Aorta (tissue), 5 donors: ENCODE results near the gene VPS37C. TPM values are rescaled to one million over a fixed set of nuclear protein-coding genes. Genes with fewer than 3 reads are reported as not detected.

Source experiments
- ATAC-seq: fragments of 200-7000 bp; cut with Tn5 transposase; one replicate; pipeline ENCODE4 v1.9.1; 2022; ENCODE audit warnings: moderate library complexity; ENCODE audit not compliant: low FRiP score
- DNase-seq, 2 donors: peaks; one replicate each; pipeline ENCODE4 v3.0.0-alpha.2; 2020
- H3K27ac ChIP-seq, 2 donors: one replicate each; pipeline ENCODE4 v1.5.1; 2013; ENCODE audit warnings: low read length in 2 of 2, mild to moderate bottlenecking in 2 of 2, moderate library complexity in 2 of 2, control low read depth in 1 of 2, inconsistent platforms in 1 of 2, low read depth in 1 of 2
- H3K27me3 ChIP-seq, 2 donors: one replicate each; pipeline ENCODE4 v1.6.1; 2013; ENCODE audit warnings: control low read depth in 1 of 2, low read length in 1 of 2, mild to moderate bottlenecking in 1 of 2, moderate library complexity in 1 of 2; ENCODE audit not compliant: insufficient read depth in 2 of 2, control insufficient read depth in 1 of 2
- H3K36me3 ChIP-seq, 2 donors: one replicate each; pipeline ENCODE4 v1.6.1; 2013; ENCODE audit warnings: control low read depth in 1 of 2, low read length in 1 of 2, mild to moderate bottlenecking in 1 of 2; ENCODE audit not compliant: insufficient read depth in 2 of 2, control insufficient read depth in 1 of 2
- H3K4me1 ChIP-seq, 2 donors: one replicate each; pipeline ENCODE4 v1.6.1; 2013; ENCODE audit warnings: low read length in 2 of 2, control low read depth in 1 of 2, mild to moderate bottlenecking in 1 of 2, moderate library complexity in 1 of 2; ENCODE audit not compliant: insufficient read depth in 2 of 2, control insufficient read depth in 1 of 2
- H3K4me3 ChIP-seq, 2 donors: one replicate each; pipeline ENCODE4 v1.5.1; 2013; ENCODE audit warnings: low read length in 2 of 2, control low read depth in 1 of 2, mild to moderate bottlenecking in 1 of 2
- H3K9me3 ChIP-seq: one replicate; pipeline ENCODE4 v1.6.1; 2013; ENCODE audit warnings: mild to moderate bottlenecking, low read length; ENCODE audit not compliant: control insufficient read depth
- WGBS, 2 donors: extraction: QIAGEN DNeasy Blood & Tissue Kit; methylation state at CpG; one replicate each; pipeline ENCODE4 v1.1.7; 2013; 5-methylcytosine and 5-hydroxymethylcytosine counted together
- intact Hi-C, 2 donors: fragments of 100-400 bp; cut with DNase I; formaldehyde crosslinking; loops; one replicate each; pipeline versions ENCODE4 v1.14.2 to v1.15.0; 2022
- polyA plus RNA-seq, 2 donors: library from polyadenylated mRNA; stranded (reverse); fragments of 200-250 nt; gene quantifications; one replicate each; pipeline ENCODE4 v1.2.3, GENCODE V29; 2013
- total RNA-seq, 2 donors: library from RNA; stranded (reverse); fragmentation: NEBNext Ultra II Directional; extraction: Animal tissue kit (Norgen Biotek cat#: 25700); gene quantifications; one replicate each; pipeline ENCODE4 v1.2.1, GENCODE V29; 2021
- donor health status: healthy with polysubstance abuse.
- donor health status: Bipolar disorder and iron deficiency.
- donor health status: DM: no; HTN: no; CAD: no.
- donor health status: DM: no; HTN: no; CAD: no.
- donor health status: DM: yes; HTN: yes; CAD: no.

VPS37C gene
- total and polyA plus RNA-seq, 4 donors: 12.7 to 39.9 (median 21.9) TPM

GRCh38 chr11:61131186-61131585 lies 30.0 kb downstream of the VPS37C start:
- H3K27ac ChIP-seq: no peak overlapping the region
- no peaks in the 10 kb centered on the region for H3K36me3 ChIP-seq
- intact Hi-C loops: loop anchor here (5.0 kb wide), 3 partner anchors 56 to 299 kb away; partner anchors contain the start of gene CCDC86 (in 1 of the 2)
- no peak for DNase-seq
- ATAC-seq: no peak
- H3K9me3 ChIP-seq: no peaks in the 10 kb centered on the region
- H3K27me3 ChIP-seq: no peaks in the 10 kb centered on the region
- WGBS, 2 donors: 89% methylated on average over 8 of the region's 8 CpGs
- H3K4me1 ChIP-seq: no peaks in the 10 kb centered on the region
- H3K4me3 ChIP-seq: no peak overlapping the region

DNA sequence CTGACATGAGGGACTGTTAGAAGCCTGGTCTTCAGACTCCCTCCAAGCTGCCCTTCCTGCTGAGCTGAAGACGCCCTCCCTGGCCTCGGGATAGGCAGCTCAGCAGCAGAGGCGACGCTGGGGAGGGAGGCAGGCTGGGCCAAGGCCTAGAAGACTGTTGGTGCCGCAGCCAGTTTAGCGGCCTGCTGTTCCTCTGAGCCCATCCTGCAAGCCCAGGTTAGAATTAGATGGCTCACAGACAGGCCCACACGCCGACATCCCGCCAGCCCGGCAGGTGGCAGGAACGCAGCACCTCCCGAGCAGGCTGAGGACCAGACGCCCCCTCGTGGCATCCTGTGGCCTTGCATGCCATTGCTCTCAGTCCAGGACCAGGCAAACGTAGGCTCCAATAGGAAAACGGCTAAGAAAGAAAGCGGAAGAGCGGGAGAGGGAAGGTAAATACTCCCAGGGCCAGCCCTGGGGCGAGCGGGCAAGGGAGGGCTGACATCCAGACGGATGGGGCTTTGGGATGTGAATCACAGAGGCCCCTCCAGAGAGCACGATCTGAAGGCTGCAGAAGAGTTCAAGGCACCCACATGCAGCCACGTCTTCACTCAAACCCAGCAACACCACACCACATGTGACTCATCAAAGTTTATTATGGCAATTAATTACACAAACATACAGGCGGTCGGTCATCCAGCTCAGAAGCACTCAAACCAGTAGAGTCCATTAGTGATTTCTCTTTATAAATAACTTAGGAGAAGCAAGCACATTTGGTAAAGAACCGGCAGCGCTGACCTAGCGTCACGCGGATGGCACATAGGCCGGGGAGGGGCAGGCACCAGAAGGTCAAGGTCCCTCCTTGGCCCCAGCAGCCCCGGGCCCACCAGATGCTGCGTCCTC lies 31.3 kb downstream of the VPS37C start:
- H3K4me1 ChIP-seq: no peaks in the 10 kb centered on the region
- DNase-seq: peak; percentile 91 to 95
- H3K27ac ChIP-seq: no peak overlapping the region
- no peak overlapping the region for H3K4me3 ChIP-seq
- peak; percentile 88 for ATAC-seq
- no peaks in the 10 kb centered on the region for H3K27me3 ChIP-seq
- intact Hi-C loops: loop anchor here (2.0 to 5.0 kb wide), 4 partner anchors 57 to 298 kb away; partner anchors contain the start of gene CCDC86 (in 1 of the 2)
- WGBS, 2 donors: 30% methylated on average over 33 of the region's 33 CpGs
- H3K36me3 ChIP-seq: no peaks in the 10 kb centered on the region
- H3K9me3 ChIP-seq: no peaks in the 10 kb centered on the region

GRCh38 chr11:61128947-61129638 lies 32.1 kb downstream of the VPS37C start:
- 86 to 88% methylated on average over 17 to 18 of the region's 18 CpGs for WGBS, 2 donors
- H3K27ac ChIP-seq: no peak overlapping the region
- DNase-seq: no peak
- intact Hi-C loops: loop anchor here in 1 of 2 donors (2.0 kb wide), 1 partner anchor 58 kb away; no protein-coding TSS in a partner anchor
- H3K4me1 ChIP-seq: no peaks in the 10 kb centered on the region
- ATAC-seq: no peak
- H3K27me3 ChIP-seq: no peaks in the 10 kb centered on the region
- no peak overlapping the region for H3K4me3 ChIP-seq
- no peaks in the 10 kb centered on the region for H3K36me3 ChIP-seq
- no peaks in the 10 kb centered on the region for H3K9me3 ChIP-seq

DNA sequence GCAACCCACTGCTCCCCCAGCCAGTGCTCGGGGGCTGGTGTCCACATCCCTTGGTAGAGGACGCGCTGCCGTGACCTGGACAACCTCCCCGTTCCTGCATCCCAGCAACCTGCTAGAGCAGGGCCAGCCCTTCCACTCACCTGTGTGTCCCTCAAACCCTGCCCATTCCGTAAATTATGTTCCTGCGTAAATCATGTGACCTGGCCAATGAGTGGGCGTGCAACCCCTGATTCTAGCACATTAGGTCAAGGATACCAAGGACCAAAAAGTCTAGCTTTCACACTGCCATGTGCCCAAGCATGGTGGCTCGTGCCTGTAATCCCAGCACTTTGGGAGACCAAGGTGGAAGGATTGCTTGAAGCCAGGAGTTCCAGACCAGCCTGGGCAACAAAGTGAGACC lies 33.2 kb downstream of the VPS37C start:
- intact Hi-C loops: loop anchor here in 1 of 2 donors (2.0 kb wide), 1 partner anchor 59 kb away; no protein-coding TSS in a partner anchor
- ATAC-seq: no peak
- WGBS, 2 donors: 73 to 81% methylated on average over 9 of the region's 9 CpGs

DNA sequence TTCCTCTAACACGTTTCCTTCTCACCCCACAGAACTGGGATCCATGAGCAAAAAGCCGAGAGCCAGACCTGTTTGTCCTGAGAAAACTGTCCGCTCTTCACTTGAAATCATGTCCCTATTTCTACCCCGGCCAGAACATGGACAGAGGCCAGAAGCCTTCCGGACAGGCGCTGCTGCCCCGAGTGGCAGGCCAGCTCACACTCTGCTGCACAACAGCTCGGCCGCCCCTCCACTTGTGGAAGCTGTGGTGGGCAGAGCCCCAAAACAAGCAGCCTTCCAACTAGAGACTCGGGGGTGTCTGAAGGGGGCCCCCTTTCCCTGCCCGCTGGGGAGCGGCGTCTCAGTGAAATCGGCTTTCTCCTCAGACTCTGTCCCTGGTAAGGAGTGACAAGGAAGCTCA lies 35.0 kb downstream of the VPS37C start:
- intact Hi-C loops: no loop called here
- no peak overlapping the region for H3K4me3 ChIP-seq
- H3K36me3 ChIP-seq: no peaks in the 10 kb centered on the region
- H3K27me3 ChIP-seq: no peaks in the 10 kb centered on the region
- no peaks in the 10 kb centered on the region for H3K9me3 ChIP-seq
- 16 to 21% methylated on average over 14 of the region's 14 CpGs for WGBS, 2 donors
- DNase-seq: no peak
- no peaks in the 10 kb centered on the region for H3K4me1 ChIP-seq
- no peak for ATAC-seq
- no peak overlapping the region for H3K27ac ChIP-seq

More for the DNA sequence above, 33.2 kb downstream of the VPS37C start:
- Histone ChIP-seq H3K4me3 (no peak overlapping the region), H3K36me3 (no peaks in the 10 kb centered on the region), H3K27ac (no peak overlapping the region), H3K4me1 (no peaks in the 10 kb centered on the region), H3K9me3 (no peaks in the 10 kb centered on the region), H3K27me3 (no peaks in the 10 kb centered on the region)
- DNase-seq: no peak

DNA sequence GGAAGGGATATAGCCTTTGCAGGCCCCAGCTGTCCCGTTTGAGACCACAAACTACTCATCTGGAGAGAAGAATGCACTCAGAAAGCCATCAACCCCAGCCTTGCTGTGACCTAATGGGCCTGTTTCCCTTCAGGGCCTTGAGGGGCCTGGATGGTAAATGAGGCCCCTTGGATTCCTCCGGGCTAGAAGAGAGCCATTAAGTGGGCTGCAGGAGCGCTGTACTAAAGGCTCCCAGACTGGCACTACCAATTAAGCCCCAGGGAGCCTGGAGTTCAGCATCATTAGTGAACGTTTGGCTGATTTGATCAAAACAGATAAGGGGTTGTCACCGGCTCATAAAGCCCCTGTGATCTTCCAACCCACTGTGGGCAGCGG lies 35.9 kb downstream of the VPS37C start:
- no peaks in the 10 kb centered on the region for H3K27me3 ChIP-seq
- WGBS, 2 donors: 85 to 88% methylated on average over 6 of the region's 6 CpGs
- intact Hi-C loops: no loop called here
- no peak overlapping the region for H3K4me3 ChIP-seq
- no peaks in the 10 kb centered on the region for H3K9me3 ChIP-seq
- ATAC-seq (no peak), DNase-seq (no peak)
- H3K4me1 ChIP-seq: no peaks in the 10 kb centered on the region
- no peak overlapping the region for H3K27ac ChIP-seq
- no peaks in the 10 kb centered on the region for H3K36me3 ChIP-seq

DNA sequence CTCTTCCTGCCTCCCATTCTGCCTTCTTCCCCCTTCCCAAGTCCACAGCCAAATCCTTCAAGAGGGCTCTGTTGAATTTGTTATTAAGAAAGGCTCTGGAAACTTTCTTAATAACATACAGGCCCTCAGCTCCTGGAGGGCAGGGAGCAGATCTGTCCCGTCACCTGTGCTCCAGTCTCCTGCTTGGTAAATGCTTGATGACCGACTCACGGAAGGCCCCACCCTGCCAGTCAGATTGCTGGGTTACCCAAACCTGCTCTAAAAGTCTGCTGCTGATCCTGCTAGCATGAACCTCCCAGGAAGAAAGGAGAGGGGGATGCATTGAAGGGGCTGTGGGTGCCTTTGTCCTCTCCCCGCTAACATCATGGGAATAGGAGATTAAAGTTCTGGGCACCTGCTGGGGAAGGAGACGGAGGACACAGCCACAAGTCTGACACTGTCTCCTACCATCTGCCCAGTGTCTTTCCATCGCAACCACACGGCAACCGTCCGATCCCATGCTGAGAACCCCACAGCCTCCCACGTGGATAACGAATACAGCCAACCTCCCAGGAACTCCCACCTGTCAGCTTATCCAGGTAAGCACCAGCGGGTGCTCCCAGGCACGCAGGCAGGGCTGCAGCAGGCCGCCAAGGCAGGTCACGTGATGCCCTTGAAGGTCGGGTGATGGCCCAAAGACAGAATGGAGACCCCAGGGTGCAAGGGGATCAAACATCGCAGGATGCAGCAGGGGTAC lies 36.5 kb downstream of the VPS37C start:
- no peaks in the 10 kb centered on the region for H3K27me3 ChIP-seq
- no peak overlapping the region for H3K27ac ChIP-seq
- WGBS, 2 donors: 95% methylated on average over 17 of the region's 17 CpGs
- intact Hi-C loops: no loop called here
- H3K36me3 ChIP-seq: no peaks in the 10 kb centered on the region
- no peaks in the 10 kb centered on the region for H3K9me3 ChIP-seq
- ATAC-seq (no peak), DNase-seq (peak in 1 of 2 donors; percentile 17)
- H3K4me1 ChIP-seq: no peaks in the 10 kb centered on the region
- no peak overlapping the region for H3K4me3 ChIP-seq

DNA sequence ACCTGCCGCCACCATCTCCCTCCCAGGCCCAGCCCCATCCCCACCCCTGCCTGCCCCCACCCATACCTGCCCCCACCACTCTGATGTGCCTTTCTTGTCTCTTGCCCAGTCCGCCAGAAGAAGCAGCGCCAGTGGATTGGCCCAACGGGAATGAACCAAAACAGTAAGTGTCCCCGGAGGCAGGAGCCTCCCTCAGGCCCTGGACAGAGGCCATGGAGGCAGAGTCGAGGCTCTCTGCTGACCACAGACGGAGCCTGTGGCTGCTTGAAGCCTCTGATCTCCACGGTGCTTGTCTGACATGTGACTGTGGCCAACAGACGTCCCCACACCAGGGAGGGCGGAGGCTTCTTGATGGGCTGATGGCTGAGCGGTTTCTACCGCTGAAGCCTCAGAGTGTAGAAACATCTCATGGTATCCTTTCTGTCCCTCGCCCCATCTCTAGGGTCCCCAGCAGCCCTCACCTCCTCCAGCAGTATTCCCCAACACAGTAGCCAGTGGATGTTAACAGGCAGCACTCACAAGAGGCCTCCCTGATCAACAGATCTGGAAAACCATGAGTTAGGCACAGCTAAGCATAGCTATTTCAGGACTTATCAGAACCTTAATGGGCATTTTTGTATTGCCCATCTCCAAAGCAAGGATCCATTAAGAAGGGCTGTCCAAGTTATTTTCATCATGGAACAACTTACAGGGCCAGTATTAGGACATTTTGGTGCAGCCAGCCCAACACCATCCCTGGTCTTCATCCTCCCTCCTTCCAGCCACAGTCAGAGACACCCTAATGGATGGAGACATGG lies 37.3 kb downstream of the VPS37C start:
- no peak overlapping the region for H3K27ac ChIP-seq
- WGBS, 2 donors: 80 to 85% methylated on average over 13 of the region's 13 CpGs
- intact Hi-C loops: no loop called here
- H3K9me3 ChIP-seq: no peaks in the 10 kb centered on the region
- ATAC-seq (no peak), DNase-seq (peak; percentile 40 to 47)
- no peaks in the 10 kb centered on the region for H3K27me3 ChIP-seq
- no peak overlapping the region for H3K4me3 ChIP-seq
- H3K36me3 ChIP-seq: no peaks in the 10 kb centered on the region
- H3K4me1 ChIP-seq: no peaks in the 10 kb centered on the region
